NCI-H146 treated with DMSO at 0.1 percent for 48 hours (cell line): Measurements from ENCODE around the gene CLDN18.
A peak's percentile ranks its signal among the peaks of the same experiment; 100 is the strongest.

Experiments
- DNase-seq: peaks from one replicate; lab custom pipeline; 2025; ENCODE audit not compliant: unreplicated experiment; lab: John Stamatoyannopoulos, UW

CLDN18 gene

GRCh38 chr3:138009476-138010272 is at the start of gene CLDN18:
CLDN18 (plus strand) TSS chr3:138010165; CDS start chr3:138010226, 61 bp downstream.
- DNase-seq: no peak

- no peak for DNase-seq
These were observed 47.7 kb upstream of the CLDN18 start for GRCh38 chr3:137962251-137962650.

DNA sequence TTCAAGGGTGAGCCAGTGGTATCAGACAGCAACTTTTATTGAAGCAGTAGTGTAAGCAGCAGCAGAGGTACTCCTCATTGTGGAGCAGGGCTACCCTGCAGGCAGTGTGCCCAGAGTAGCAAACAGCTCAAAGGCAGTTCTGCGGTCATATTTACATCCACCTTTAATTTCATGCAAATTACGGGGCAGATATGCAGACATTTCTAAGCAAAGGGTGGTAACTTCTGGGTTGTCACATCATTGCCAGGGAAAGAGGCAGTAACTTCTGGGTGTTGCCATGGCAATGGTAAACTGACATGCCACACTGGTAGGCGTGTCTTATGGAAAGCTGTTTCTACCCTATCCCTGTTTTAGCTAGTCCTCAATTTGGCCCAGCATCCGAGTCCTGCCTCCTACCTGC is 46.5 kb upstream of the CLDN18 start:
- DNase-seq: no peak

DNA sequence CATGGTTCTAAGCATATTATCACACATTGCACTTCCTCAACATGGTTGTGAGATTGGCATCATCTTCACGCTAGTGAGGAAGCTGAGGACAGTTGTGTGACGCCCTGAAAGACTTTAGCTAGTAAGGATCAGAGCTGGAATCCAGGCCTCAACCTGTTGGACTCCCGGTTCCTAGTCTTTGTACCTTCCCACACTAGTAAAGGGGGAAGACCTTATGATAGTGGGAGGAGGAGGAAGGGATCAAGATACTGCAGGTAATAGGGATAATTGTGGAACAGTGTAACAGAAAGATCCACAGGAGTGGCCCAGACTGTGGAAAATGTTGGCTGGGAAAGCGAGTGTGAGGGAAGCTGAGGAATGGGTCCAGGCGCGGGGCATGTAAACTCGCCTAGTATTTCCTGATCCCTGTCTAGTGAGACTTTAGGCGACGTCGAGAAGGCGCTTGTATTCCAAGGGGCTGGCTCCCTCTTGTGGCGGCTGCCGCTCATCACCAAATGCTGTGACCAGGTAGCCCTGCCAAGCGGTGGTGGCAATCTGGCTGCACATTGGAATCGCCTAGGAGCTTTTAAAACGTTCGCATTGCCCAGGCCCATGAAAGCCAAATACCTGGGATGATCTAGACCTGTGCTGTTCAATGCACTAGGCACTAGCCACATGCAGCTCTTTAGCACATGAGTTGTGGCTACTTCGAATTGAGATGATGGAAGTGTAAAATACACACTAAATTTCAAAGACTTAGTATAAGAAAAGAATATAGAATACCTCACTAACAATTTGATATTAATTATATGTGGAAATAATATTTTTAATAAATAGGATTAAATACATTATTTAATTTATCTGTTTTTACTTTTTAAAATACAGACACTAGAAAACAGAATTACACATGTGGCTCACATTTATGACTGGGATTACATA is 38.8 kb upstream of the CLDN18 start:
- peak; percentile 93 for DNase-seq

DNA sequence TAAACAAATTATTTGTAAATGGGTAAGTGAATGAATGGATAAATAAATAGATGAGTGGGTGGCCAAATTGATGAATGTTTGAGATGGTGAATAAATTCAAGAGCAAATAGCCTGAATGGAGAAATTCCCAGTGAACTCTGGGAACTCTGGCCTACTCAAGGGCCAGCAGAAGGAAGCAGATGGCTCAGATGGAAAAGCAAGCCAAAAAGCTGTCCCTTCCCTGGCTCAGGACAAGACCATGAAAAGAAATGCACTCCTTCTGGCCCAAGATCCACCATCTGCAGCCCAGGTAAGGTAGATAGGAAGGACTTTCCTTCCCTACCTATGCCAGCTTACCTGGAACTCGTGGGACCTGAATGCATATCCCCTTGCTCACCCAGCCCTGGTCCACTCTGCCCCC is 37.6 kb upstream of the CLDN18 start:
- DNase-seq: peak; percentile 35

DNA sequence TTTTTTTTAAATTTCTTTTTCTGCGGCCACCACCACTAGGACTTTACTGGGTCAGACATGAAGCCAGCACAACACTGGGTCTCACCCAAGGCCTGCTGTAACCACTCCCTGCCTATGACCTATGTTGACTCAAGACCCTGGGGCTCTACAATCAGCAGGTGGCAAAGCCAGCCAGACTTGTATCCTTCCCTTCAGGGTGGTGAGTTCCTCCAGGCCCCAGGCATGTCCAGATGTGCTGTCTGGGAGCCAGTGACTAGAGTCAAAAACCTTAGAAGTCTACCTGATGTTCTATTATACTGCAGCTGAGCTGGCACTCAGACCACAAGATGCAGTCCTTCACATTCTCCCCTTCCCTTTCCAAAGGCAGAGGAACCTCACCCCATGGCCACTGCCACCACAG is 31.6 kb upstream of the CLDN18 start:
- DNase-seq: no peak

- peak; percentile 91 for DNase-seq
These were observed 22.2 kb upstream of the CLDN18 start for GRCh38 chr3:137987723-137988122.

GRCh38 chr3:137988152-137988551 is 21.8 kb upstream of the CLDN18 start:
- DNase-seq: peak; percentile 88

GRCh38 chr3:137988982-137989381 is 21.0 kb upstream of the CLDN18 start:
- DNase-seq: no peak

DNA sequence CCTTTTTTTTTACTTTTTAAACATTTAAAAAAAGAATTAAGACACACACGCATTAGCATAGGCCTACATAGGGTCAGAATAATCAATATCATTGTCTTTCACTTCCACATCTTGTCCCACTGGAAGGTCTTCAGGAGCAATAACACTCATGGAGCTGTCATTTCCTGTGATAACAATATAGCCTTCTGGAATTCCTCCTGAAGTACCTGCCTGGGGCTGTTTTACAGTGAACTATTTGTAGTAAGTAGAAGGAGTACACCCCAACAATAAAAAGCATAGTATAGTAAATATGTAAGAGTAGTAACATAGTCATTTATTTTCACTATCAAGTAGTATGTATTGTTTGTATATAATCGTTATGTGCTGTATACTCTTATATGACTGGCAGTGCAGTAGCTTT is 19.5 kb upstream of the CLDN18 start:
- no peak for DNase-seq

- DNase-seq: no peak
These were observed 17.4 kb upstream of the CLDN18 start for GRCh38 chr3:137992592-137992991.

- DNase-seq: peak; percentile 92
These were observed 11.6 kb upstream of the CLDN18 start for GRCh38 chr3:137998121-137999042.

GRCh38 chr3:138003069-138003468 is 6.9 kb upstream of the CLDN18 start:
- no peak for DNase-seq

DNA sequence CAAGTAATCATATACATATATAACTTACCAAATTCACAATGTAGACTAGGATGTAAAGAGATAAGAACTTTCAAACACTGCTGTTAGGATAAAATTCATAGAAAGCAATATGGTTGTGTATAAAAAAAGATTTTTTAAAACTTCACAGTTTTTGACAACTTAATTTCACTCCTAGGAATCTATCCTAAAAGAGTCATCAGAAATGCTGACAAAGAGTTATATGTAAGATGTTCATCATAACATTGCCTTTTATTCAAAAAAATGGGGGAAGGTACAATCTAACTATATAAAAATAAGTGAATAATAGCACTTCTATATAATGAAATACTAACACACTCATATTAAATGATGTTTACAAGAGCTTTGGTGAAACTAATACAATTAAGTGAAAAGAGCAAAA is 4.3 kb upstream of the CLDN18 start:
- no peak for DNase-seq

- DNase-seq: no peak
These were observed 2.1 kb upstream of the CLDN18 start for GRCh38 chr3:138007898-138008297.

- no peak for DNase-seq
These were observed 267 bp downstream of the CLDN18 start for GRCh38 chr3:138010273-138010590.

DNA sequence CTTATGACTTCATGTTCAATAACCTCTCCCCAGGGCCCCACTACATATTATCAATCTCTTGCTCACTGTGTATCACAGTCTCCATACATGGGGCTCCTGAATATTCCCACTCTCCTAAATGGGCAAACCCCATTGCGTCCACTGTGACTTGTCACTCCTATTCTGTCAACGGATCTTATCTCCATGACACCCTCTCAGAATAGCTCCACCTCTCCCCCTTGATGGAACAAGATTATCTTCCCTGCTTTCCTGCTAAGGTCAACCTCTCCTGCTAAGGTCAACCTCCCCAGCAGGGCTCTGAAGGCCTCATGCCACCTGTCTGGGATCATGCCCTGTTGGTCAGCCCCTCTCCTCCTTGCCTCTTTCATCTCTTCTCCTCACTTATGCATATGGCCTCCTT is 1.8 kb downstream of the CLDN18 start:
- DNase-seq: no peak

GRCh38 chr3:138012526-138012925 is 2.6 kb downstream of the CLDN18 start:
- no peak for DNase-seq

DNA sequence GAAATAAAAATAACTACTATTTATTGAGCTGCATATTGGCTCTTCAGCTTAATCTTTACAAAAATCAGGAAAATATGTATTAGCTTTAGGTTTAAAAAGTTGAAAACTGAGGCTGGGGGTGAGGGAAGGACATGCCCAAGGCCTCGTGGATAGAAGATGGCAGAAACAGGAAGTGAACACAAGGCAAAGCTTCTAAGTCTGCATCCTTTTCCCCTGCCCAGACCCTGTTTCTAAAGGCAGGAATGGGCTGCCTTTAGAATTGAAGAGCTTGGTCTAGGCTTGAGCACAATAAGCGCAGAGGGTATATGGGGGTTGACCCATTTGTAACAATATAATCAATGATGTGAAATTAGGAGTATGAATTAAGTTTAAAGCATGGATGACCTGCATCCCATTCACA is 6.1 kb downstream of the CLDN18 start:
- DNase-seq: no peak

DNA sequence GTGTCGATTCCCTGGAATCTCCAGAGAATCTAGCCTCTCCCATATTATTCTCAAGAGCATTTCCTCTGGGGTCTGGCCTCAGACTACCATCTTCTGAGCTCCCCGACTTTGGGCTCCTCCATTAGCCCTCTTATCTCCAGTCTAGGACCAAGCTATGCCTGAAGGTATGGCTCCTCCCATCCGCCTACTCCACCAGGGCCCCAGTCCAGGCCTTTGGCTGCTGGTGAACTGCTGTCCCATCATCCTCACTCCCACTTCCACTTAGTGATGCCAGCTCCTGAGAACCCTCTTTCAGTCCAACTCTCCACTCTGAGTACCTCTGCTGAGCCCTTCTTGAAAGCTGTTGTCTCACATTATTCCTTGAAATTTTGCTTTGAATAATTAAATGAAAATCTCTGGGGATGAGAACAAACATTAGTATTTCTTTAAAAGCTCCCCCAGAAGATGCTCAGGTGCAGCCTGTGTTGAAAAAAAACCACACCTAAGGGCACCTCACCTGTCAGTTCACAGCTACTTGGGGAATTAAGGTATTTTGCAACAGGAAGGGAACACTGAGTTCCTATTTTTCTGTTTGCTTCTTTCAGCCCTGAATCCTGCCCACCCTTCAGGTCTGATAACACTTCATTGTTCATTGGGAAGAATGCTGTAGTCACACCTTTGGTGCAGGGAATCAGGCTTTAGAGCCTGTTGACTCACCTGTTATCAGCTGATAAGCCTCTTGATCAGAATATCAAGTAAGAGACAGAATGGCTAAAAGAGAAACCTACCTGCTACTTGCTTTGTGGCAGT is 9.5 kb downstream of the CLDN18 start:
- peak; percentile 98 for DNase-seq
